ENCODE measurements around the gene CEMIP. TPM values are rescaled to one million over a fixed set of nuclear protein-coding genes. Genes with fewer than 3 reads are reported as not detected.

The CEMIP gene
- polyA plus RNA-seq, 2 of the 4 experiments (the other 2 are of a cell fraction): 0.54 to 0.84 TPM

GRCh38 chr15:80832686-80833085, 53.5 kb downstream of the CEMIP start:
- no peak for FAIRE-seq
- Histone ChIP-seq H3K4me3 (no peak overlapping the region), H3K9me3 (no peaks in the 10 kb centered on the region), H3K4me2 (no peak overlapping the region), H3K27ac (no peak overlapping the region), H3K4me1 (no peaks in the 10 kb centered on the region)
- 37% methylated on average over 3 of the region's 3 CpGs for WGBS (ENCODE audit: missing lambda C conversion rate)
- no peak for DNase-seq (ENCODE audit: low read depth in 1 of 2, low spot score in 1 of 2)
- TF ChIP-seq ESRRA (IDR thresholded peaks at IDR 0.05; ENCODE audit: borderline replicate concordance, low read length) (no peak), JUNB (IDR thresholded peaks at IDR 0.05) (no peak), KDM1A (IDR thresholded peaks at IDR 0.05; ENCODE audit: low read depth) (no peak), ZFP36 (IDR thresholded peaks at IDR 0.05; ENCODE audit: borderline replicate concordance, partially characterized antibody) (no peak), RCOR1 (IDR thresholded peaks at IDR 0.05; ENCODE audit: low read depth, low read length) (no peak), EHMT2 (IDR thresholded peaks at IDR 0.05; ENCODE audit: low read depth) (no peak), CHD4 (IDR thresholded peaks at IDR 0.05; ENCODE audit: borderline replicate concordance) (no peak), RAD21 (conservative IDR thresholded peaks at IDR 0.05 in 1 of 2, IDR thresholded peaks at IDR 0.05 in 1 of 2) (no peak), POLR2AphosphoS2 (conservative IDR thresholded peaks at IDR 0.05; ENCODE audit: low read length) (no peak), SMC3 (IDR thresholded peaks at IDR 0.05) (no peak)
- TF ChIP-seq, protein P1, sequence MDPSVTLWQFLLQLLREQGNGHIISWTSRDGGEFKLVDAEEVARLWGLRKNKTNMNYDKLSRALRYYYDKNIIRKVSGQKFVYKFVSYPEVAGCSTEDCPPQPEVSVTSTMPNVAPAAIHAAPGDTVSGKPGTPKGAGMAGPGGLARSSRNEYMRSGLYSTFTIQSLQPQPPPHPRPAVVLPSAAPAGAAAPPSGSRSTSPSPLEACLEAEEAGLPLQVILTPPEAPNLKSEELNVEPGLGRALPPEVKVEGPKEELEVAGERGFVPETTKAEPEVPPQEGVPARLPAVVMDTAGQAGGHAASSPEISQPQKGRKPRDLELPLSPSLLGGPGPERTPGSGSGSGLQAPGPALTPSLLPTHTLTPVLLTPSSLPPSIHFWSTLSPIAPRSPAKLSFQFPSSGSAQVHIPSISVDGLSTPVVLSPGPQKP (IDR thresholded peaks at IDR 0.05; ENCODE audit: low read depth, low read length): no peak
- ChIA-PET CTCF (interaction anchor here (0.6 to 1.1 kb wide), 2 partner anchors 28 to 59 kb away, joined by 3 read pairs; no protein-coding TSS in a partner anchor), POLR2A (no interaction called here)
- ATAC-seq: no peak

GRCh38 chr15:80834402-80834801, 55.2 kb downstream of the CEMIP start:
- no peak for ATAC-seq
- WGBS (ENCODE audit: missing lambda C conversion rate): 66% methylated on average over 2 of the region's 2 CpGs
- CTCF ChIA-PET: interaction anchor here (0.7 to 1.4 kb wide), 6 partner anchors 10 to 354 kb away, joined by 3 to 5 read pairs (median 4); partner anchors contain the start of gene CEMIP

More at GRCh38 chr15:80834402-80834801, 55.2 kb downstream of the CEMIP start:
- H3K27ac ChIP-seq: no peak overlapping the region
- H3K9me3 ChIP-seq: no peaks in the 10 kb centered on the region
- POLR2A ChIA-PET: no interaction called here
- no peak overlapping the region for H3K4me2 ChIP-seq
- H3K4me3 ChIP-seq: no peak overlapping the region
- H3K4me1 ChIP-seq: peaks cover 7% of the 10 kb centered on the region; the same call in 1 of the 3 replicates
- FAIRE-seq: no peak
- no peak for DNase-seq (ENCODE audit: low read depth in 1 of 2, low spot score in 1 of 2)
- TF ChIP-seq FOSL2 (IDR thresholded peaks at IDR 0.05) (no peak), FOSL2 (CRISPR knock-in tag; IDR thresholded peaks at IDR 0.05) (no peak), EHF (CRISPR knock-in tag; IDR thresholded peaks at IDR 0.05) (no peak), CBX2 (IDR thresholded peaks at IDR 0.05; ENCODE audit: borderline replicate concordance, low read depth) (no peak), HOXA7 (CRISPR knock-in tag; IDR thresholded peaks at IDR 0.05) (no peak), ZFP36 (IDR thresholded peaks at IDR 0.05; ENCODE audit: borderline replicate concordance, partially characterized antibody) (no peak), NPAS2 (CRISPR knock-in tag; IDR thresholded peaks at IDR 0.05; ENCODE audit: borderline replicate concordance) (no peak), EHMT2 (IDR thresholded peaks at IDR 0.05; ENCODE audit: low read depth) (no peak), FOXS1 (CRISPR knock-in tag; IDR thresholded peaks at IDR 0.05) (no peak), HMGXB4 (CRISPR knock-in tag; IDR thresholded peaks at IDR 0.05; ENCODE audit: borderline replicate concordance) (no peak), MYC (IDR thresholded peaks at IDR 0.05; ENCODE audit: borderline replicate concordance, low read length) (no peak), NR3C1 (IDR thresholded peaks at IDR 0.05) (no peak), TFCP2L1 (CRISPR knock-in tag; IDR thresholded peaks at IDR 0.05) (no peak), HOXB5 (CRISPR knock-in tag; IDR thresholded peaks at IDR 0.05) (no peak), CTCF (IDR thresholded peaks at IDR 0.05) (no peak)
- TF ChIP-seq, protein P2, sequence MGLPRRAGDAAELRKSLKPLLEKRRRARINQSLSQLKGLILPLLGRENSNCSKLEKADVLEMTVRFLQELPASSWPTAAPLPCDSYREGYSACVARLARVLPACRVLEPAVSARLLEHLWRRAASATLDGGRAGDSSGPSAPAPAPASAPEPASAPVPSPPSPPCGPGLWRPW (IDR thresholded peaks at IDR 0.05): no peak
- TF ChIP-seq, protein P3, sequence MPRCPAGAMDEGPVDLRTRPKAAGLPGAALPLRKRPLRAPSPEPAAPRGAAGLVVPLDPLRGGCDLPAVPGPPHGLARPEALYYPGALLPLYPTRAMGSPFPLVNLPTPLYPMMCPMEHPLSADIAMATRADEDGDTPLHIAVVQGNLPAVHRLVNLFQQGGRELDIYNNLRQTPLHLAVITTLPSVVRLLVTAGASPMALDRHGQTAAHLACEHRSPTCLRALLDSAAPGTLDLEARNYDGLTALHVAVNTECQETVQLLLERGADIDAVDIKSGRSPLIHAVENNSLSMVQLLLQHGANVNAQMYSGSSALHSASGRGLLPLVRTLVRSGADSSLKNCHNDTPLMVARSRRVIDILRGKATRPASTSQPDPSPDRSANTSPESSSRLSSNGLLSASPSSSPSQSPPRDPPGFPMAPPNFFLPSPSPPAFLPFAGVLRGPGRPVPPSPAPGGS (IDR thresholded peaks at IDR 0.05): no peak
- TF ChIP-seq, protein P4, sequence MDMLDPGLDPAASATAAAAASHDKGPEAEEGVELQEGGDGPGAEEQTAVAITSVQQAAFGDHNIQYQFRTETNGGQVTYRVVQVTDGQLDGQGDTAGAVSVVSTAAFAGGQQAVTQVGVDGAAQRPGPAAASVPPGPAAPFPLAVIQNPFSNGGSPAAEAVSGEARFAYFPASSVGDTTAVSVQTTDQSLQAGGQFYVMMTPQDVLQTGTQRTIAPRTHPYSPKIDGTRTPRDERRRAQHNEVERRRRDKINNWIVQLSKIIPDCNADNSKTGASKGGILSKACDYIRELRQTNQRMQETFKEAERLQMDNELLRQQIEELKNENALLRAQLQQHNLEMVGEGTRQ (IDR thresholded peaks at IDR 0.05): no peak
